RWPE1 (cell line): ENCODE measurements around the gene CACNA1S.

Source experiments
- CTCF ChIA-PET: fragments of 350-600 bp; sonication (Branson Sonifier 250); formaldehyde crosslinking; extraction: SDS; loops from one replicate; lab custom pipeline; 2021; lab: Yijun Ruan, JAX
- POLR2A ChIA-PET: fragments of 400-600 bp; formaldehyde crosslinking; extraction: SDS; loops from one replicate; lab custom pipeline; 2020; ENCODE audit warnings: antibody characterized with exemption; ENCODE audit not compliant: low non-redundant PET; lab: Yijun Ruan, JAX
- DNase-seq: peaks from one replicate; pipeline ENCODE4 v3.0.0; 2012; ENCODE audit warnings: low spot score
- H3K27ac ChIP-seq: fragments of 450-650 bp; 2 replicates; pipeline ENCODE4 v1.5.1; 2017
- CTCF ChIP-seq: fragments of 450-650 bp; conservative IDR thresholded peaks from 2 replicates; pipeline ENCODE4 v1.5.1; 2017; ENCODE audit warnings: low read depth, mild to moderate bottlenecking

The CACNA1S gene

DNA sequence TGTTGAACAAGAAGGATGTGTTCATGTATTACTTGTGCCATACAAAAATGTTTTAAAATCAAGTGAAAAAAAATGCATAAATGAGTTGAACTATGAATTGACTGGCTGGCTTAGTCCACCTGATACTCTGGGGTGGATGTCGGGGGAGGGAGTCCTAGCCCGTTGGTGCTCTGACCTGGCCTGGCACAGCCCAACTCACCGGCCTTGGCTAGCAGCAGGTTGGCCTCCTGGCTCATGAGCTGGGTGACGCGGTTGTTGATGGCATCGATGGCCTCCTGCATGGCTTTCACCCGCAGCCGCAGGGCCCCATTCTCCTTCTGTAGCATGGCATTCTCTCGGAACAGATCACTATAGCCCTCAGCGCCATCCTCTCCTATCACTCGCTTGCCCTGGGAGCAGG, 110.3 kb downstream of the CACNA1S start:
- ChIA-PET POLR2A (no interaction called here), CTCF (interaction anchor here (0.6 kb wide), 2 partner anchors 22 to 107 kb away, joined by 3 read pairs; partner anchors contain the start of gene KIF21B)
- no peak for DNase-seq
- H3K27ac ChIP-seq, result no peak overlapping the region
- no peak for TF ChIP-seq CTCF

- POLR2A ChIA-PET, result no interaction called here
- H3K27ac ChIP-seq, result no peak overlapping the region
- CTCF ChIA-PET, result interaction anchor here (0.6 to 1.2 kb wide), 4 partner anchors 10 to 149 kb away, joined by 3 read pairs; no protein-coding TSS in a partner anchor
- DNase-seq, result no peak
- TF ChIP-seq CTCF, result no peak
Measured at GRCh38 chr1:201000391-201000790, 111.8 kb downstream of the CACNA1S start.

GRCh38 chr1:200999667-201000066, 112.6 kb downstream of the CACNA1S start:
- no peak for TF ChIP-seq CTCF
- ChIA-PET POLR2A (no interaction called here), CTCF (interaction anchor here (1.2 kb wide), 1 partner anchor 28 kb away, joined by 3 read pairs; no protein-coding TSS in a partner anchor)
- no peak for DNase-seq
- H3K27ac ChIP-seq, result no peak overlapping the region

DNA sequence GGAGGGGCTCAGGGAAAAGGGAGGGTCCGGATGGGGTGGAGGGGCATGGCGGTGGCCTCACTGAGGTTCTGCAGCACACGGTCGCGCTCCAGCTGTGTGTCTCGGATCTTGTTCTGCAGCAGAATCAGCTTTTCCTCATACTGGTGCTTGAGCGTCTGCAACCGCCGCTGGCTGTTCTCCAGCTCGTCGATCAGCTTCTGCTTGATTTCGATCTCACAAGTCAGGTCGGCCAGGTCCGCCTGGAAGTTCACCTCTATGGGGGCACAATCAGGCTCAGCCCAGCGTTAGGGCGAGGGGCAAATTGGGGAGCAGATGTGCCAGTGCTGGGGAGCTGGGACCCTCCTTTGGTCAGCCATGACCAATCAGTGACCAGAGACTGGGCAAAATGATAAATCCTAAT, 113.9 kb downstream of the CACNA1S start:
- CTCF ChIA-PET, result interaction anchor here (0.6 to 1.0 kb wide), 2 partner anchors 18 to 1061 kb away, joined by 3 to 4 read pairs; no protein-coding TSS in a partner anchor
- no peak for TF ChIP-seq CTCF
- POLR2A ChIA-PET, result interaction anchor here (0.6 kb wide), 1 partner anchor 37 kb away, joined by 3 read pairs; no protein-coding TSS in a partner anchor
- no peak for DNase-seq
- no peak overlapping the region for H3K27ac ChIP-seq

DNA sequence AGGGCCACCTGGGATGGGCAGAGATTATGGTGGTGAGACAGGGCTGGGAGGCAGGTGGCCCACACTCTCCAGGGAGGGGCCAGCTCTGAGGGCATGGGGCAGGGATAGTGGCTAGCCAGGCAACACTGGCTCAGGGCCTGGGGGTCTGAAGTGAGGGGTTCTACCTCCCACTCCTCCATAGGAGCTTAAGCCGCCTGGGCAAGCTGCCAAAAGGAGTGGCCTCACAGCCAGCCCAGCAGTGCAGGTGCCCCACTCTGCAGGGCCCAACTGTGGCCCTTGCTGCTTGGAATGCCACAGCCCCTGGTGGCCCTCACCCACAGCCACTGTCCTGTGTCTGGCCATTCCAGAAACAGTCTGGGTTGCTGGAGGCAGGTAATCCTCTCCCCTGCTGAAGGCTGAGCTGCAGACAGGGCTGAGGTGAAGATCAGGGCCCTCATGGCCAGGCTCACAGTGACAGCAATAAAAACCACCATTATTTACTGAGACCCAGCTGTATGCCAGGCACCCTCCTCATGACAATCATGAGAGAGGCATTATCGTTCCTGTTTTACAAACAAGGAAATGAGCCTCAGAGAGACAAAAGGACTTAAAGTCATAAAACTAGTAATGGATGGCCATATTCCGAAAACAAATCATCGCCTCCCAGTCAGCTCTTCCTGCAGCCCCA, 119.7 kb downstream of the CACNA1S start:
- DNase-seq, result no peak

More for the DNA sequence above, 119.7 kb downstream of the CACNA1S start:
- no peak for TF ChIP-seq CTCF
- H3K27ac ChIP-seq, result no peak overlapping the region
- CTCF ChIA-PET, result interaction anchor here (0.6 kb wide), 1 partner anchor 97 kb away, joined by 3 read pairs; no protein-coding TSS in a partner anchor
- POLR2A ChIA-PET, result no interaction called here
